GM06990 (cell line): ENCODE data around the gene MRPL42.
A peak's percentile ranks its signal among the peaks of the same experiment; 100 is the strongest.

Experiments
- DNase-seq: peaks from one replicate; pipeline ENCODE4 v3.0.0-alpha.2; 2011; ENCODE audit not compliant: insufficient read length; ENCODE audit errors: extremely low read depth
- H3K27me3 ChIP-seq: replicated peaks from 2 replicates; pipeline ENCODE4 v1.6.0; 2011; ENCODE audit warnings: low read length; ENCODE audit not compliant: control insufficient read depth, insufficient read depth
- H3K36me3 ChIP-seq: 2 replicates; pipeline ENCODE4 v1.5.1; 2011; ENCODE audit warnings: low read length; ENCODE audit not compliant: control insufficient read depth, insufficient read depth
- H3K4me3 ChIP-seq: replicated peaks from 2 replicates; pipeline ENCODE4 v1.5.1; 2011; ENCODE audit warnings: low read depth, mild to moderate bottlenecking, control low read depth, low read length
- CTCF ChIP-seq: IDR thresholded peaks from 2 replicates; pipeline ENCODE4 v1.5.1; 2011; ENCODE audit warnings: low read length, control low read depth, mild to moderate bottlenecking, inconsistent platforms; ENCODE audit not compliant: insufficient read depth, poor library complexity, severe bottlenecking

Gene MRPL42

GRCh38 chr12:93467351-93468007 lies at the start of gene MRPL42:
Gene MRPL42 (plus strand): TSS chr12:93467514. CDS start chr12:93469286, 1,772 bp downstream.
- Histone ChIP-seq H3K4me3 (peak within 1 kb of the TSS; percentile 78), H3K36me3 (no peaks in the 10 kb centered on the region), H3K27me3 (no peaks in the 10 kb centered on the region)
- peak; percentile 98 for DNase-seq
- TF ChIP-seq CTCF = peak; percentile 89

DNA sequence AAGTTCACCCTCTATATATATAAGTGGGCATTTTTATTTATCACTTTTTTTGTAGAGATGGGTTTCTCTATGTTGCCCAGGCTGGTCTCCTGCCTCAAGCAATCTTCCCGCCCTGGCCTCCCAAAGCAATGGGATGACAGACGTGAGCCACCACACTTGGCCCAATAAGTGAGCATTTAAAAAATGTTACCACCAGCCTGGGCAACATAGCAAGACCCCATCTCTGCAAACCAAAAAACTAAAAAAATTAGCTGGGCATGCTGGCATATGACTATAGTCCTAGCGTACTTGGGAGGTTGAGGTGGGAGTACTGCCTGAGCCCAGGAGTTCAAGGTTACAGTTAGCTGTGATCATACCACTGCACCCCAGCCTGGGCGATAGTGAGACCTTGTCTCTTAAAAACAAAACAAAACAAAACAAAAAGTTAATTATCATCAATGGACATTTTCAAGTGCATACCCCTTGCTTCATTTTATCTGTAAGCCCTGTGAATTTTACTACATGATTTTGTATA lies 49.3 kb upstream of the MRPL42 start:
- no peaks in the 10 kb centered on the region for H3K36me3 ChIP-seq
- H3K27me3 ChIP-seq = no peaks in the 10 kb centered on the region
- no peak for TF ChIP-seq CTCF
- DNase-seq = no peak
- H3K4me3 ChIP-seq = no peak overlapping the region

DNA sequence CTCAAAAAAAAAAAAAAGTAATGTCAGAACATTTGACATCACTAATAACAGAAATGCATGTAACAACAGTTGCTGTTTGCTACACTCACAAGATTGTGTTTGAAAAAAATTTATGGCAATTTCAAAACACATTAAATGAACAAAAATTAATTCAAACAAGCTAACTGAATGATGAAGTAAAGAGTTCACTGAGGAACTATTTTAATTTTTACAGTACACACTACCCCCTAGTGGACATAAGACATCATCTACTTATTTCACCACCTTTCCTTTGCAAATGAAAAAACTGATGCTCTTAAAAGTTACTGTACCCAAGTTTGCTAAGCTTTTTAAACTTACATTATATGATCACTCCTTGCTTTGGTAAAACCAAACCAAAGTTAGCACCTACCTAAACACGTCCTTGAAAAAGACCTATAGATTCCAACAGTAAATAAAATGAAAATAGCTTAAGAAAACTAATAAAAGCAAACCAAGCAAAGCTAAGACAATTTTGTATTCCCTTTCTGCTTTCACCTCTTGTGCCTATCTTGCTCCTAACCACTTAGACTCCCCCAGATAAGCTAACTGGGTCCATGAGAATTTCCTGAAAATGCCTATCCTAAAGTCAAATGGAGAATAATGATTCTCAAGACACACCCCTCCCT lies 47.8 kb upstream of the MRPL42 start:
- peak; percentile 33 for DNase-seq
- peak; percentile 40 for TF ChIP-seq CTCF
- no peaks in the 10 kb centered on the region for H3K36me3 ChIP-seq
- H3K4me3 ChIP-seq = no peak overlapping the region
- H3K27me3 ChIP-seq = no peaks in the 10 kb centered on the region

DNA sequence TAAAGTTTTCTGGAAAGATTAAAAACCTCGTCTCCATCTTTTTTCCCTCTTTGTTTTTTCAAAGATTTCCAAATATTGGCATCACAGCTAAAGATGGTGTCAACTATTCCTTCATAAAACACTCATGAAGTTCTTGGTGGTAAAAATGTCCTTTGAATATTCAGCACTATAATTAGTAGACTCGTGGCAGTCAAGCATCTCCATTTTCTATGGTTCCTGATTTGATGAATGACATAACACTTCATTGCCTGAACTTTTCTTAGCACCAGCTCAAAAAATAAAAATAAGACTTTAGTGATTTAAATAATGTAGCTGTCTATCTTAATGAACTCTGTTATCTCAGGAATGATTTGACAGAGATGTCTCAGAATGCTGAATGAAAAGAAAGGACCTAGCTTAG lies 45.3 kb upstream of the MRPL42 start:
- no peak for TF ChIP-seq CTCF
- no peak overlapping the region for H3K4me3 ChIP-seq
- no peaks in the 10 kb centered on the region for H3K36me3 ChIP-seq
- H3K27me3 ChIP-seq = no peaks in the 10 kb centered on the region
- no peak for DNase-seq

GRCh38 chr12:93425736-93426411 lies 41.4 kb upstream of the MRPL42 start:
- no peak for DNase-seq
- Histone ChIP-seq H3K27me3 (no peaks in the 10 kb centered on the region), H3K4me3 (peak overlapping the region; percentile 31; the same call in 1 of the 2 replicates), H3K36me3 (no peaks in the 10 kb centered on the region)
- TF ChIP-seq CTCF = no peak
